MG63 (cell line): ENCODE data around the gene GSE1. TPM values are rescaled to one million over a fixed set of nuclear protein-coding genes. Genes with fewer than 3 reads are reported as not detected.
A peak's percentile ranks its signal among the peaks of the same experiment; 100 is the strongest.
"Not testable (repeated sequence)": the region's sequence is repeated elsewhere in the genome, so short reads cannot be mapped to it uniquely, and the experiment has no call there.

Experiments used
- DNase-seq: peaks from one replicate; pipeline ENCODE4 v3.0.0-alpha.2; 2020
- H3K27me3 ChIP-seq: fragments of 250-450 bp; sonication (Bioruptor Pico); 2 replicates; pipeline ENCODE4 v1.5.1; 2020; ENCODE audit warnings: mild to moderate bottlenecking, moderate library complexity
- H3K36me3 ChIP-seq: fragments of 250-450 bp; sonication (Bioruptor Pico); 2 replicates; pipeline ENCODE4 v1.5.1; 2020; ENCODE audit warnings: mild to moderate bottlenecking, moderate library complexity
- H3K4me3 ChIP-seq: fragments of 250-450 bp; sonication (Bioruptor Pico); 2 replicates; pipeline ENCODE4 v1.5.1; 2020; ENCODE audit warnings: mild to moderate bottlenecking, moderate library complexity
- H3K9me3 ChIP-seq: fragments of 250-450 bp; sonication (Bioruptor Pico); 2 replicates; pipeline ENCODE4 v1.5.1; 2020; ENCODE audit warnings: mild to moderate bottlenecking, moderate library complexity
- total RNA-seq: library from RNA; depleted of rRNA; stranded (reverse); fragments of >200 nt; shearing (Covaris generic); gene quantifications from 2 replicates; pipeline ENCODE4 v1.2.3, GENCODE V29; 2014; ENCODE audit warnings: low replicate concordance

Gene GSE1
- total RNA-seq, 1 experiment from 2014 or later: 19.1 TPM

- Histone ChIP-seq H3K36me3 (no peaks in the 10 kb centered on the region), H3K27me3 (no peaks in the 10 kb centered on the region), H3K4me3 (no peak overlapping the region), H3K9me3 (no peaks in the 10 kb centered on the region)
- no peak for DNase-seq
Measured at GRCh38 chr16:85584819-85585282, 28.3 kb upstream of the GSE1 start.

GRCh38 chr16:85585711-85586110 lies 27.4 kb upstream of the GSE1 start:
- H3K36me3 ChIP-seq: no peaks in the 10 kb centered on the region
- no peak overlapping the region for H3K4me3 ChIP-seq
- DNase-seq: no peak
- H3K9me3 ChIP-seq: no peaks in the 10 kb centered on the region
- no peaks in the 10 kb centered on the region for H3K27me3 ChIP-seq

GRCh38 chr16:85586380-85587104 lies 26.6 kb upstream of the GSE1 start:
- no peak for DNase-seq
- H3K36me3 ChIP-seq: no peaks in the 10 kb centered on the region

GRCh38 chr16:85587762-85588556 lies 25.2 kb upstream of the GSE1 start:
- H3K9me3 ChIP-seq: no peaks in the 10 kb centered on the region
- DNase-seq: no peak
- H3K36me3 ChIP-seq: no peaks in the 10 kb centered on the region
- no peaks in the 10 kb centered on the region for H3K27me3 ChIP-seq
- no peak overlapping the region for H3K4me3 ChIP-seq

More at GRCh38 chr16:85586380-85587104, 26.6 kb upstream of the GSE1 start:
- H3K9me3 ChIP-seq: no peaks in the 10 kb centered on the region
- no peaks in the 10 kb centered on the region for H3K27me3 ChIP-seq
- H3K4me3 ChIP-seq: no peak overlapping the region

GRCh38 chr16:85588562-85589503 lies 24.3 kb upstream of the GSE1 start:
- H3K9me3 ChIP-seq: no peaks in the 10 kb centered on the region
- no peak for DNase-seq
- no peak overlapping the region for H3K4me3 ChIP-seq
- H3K27me3 ChIP-seq: no peaks in the 10 kb centered on the region
- H3K36me3 ChIP-seq: no peaks in the 10 kb centered on the region

GRCh38 chr16:85589688-85590505 lies 23.2 kb upstream of the GSE1 start:
- Histone ChIP-seq H3K4me3 (no peak overlapping the region), H3K36me3 (no peaks in the 10 kb centered on the region), H3K27me3 (no peaks in the 10 kb centered on the region), H3K9me3 (no peaks in the 10 kb centered on the region)
- no peak for DNase-seq

- H3K9me3 ChIP-seq: no peaks in the 10 kb centered on the region
- no peak overlapping the region for H3K4me3 ChIP-seq
- H3K27me3 ChIP-seq: no peaks in the 10 kb centered on the region
- H3K36me3 ChIP-seq: no peaks in the 10 kb centered on the region
- no peak for DNase-seq
Measured at GRCh38 chr16:85590506-85590832, 22.7 kb upstream of the GSE1 start.

GRCh38 chr16:85591381-85591780 lies 21.7 kb upstream of the GSE1 start:
- no peaks in the 10 kb centered on the region for H3K27me3 ChIP-seq
- no peak for DNase-seq
- no peaks in the 10 kb centered on the region for H3K36me3 ChIP-seq
- H3K4me3 ChIP-seq: no peak overlapping the region
- no peaks in the 10 kb centered on the region for H3K9me3 ChIP-seq

- not testable (repeated sequence) for H3K36me3 ChIP-seq, H3K27me3 ChIP-seq, H3K9me3 ChIP-seq, DNase-seq, H3K4me3 ChIP-seq
Measured at GRCh38 chr16:85592277-85592676, 20.8 kb upstream of the GSE1 start.

- H3K9me3 ChIP-seq: no peaks in the 10 kb centered on the region
- peak; percentile 52 for DNase-seq
Measured at GRCh38 chr16:85592700-85593493, 20.2 kb upstream of the GSE1 start.

GRCh38 chr16:85593494-85594221 lies 19.5 kb upstream of the GSE1 start:
- no peaks in the 10 kb centered on the region for H3K9me3 ChIP-seq
- no peaks in the 10 kb centered on the region for H3K27me3 ChIP-seq
- H3K4me3 ChIP-seq: no peak overlapping the region
- no peak for DNase-seq
- H3K36me3 ChIP-seq: no peaks in the 10 kb centered on the region

More at GRCh38 chr16:85592700-85593493, 20.2 kb upstream of the GSE1 start:
- H3K36me3 ChIP-seq: no peaks in the 10 kb centered on the region
- H3K27me3 ChIP-seq: no peaks in the 10 kb centered on the region
- no peak overlapping the region for H3K4me3 ChIP-seq

GRCh38 chr16:85594273-85594977 lies 18.7 kb upstream of the GSE1 start:
- Histone ChIP-seq H3K9me3 (no peaks in the 10 kb centered on the region), H3K27me3 (no peaks in the 10 kb centered on the region), H3K36me3 (no peaks in the 10 kb centered on the region), H3K4me3 (no peak overlapping the region)
- DNase-seq: no peak

- Histone ChIP-seq H3K36me3 (no peaks in the 10 kb centered on the region), H3K9me3 (no peaks in the 10 kb centered on the region), H3K27me3 (no peaks in the 10 kb centered on the region), H3K4me3 (no peak overlapping the region)
- no peak for DNase-seq
Measured at GRCh38 chr16:85594978-85595661, 18.0 kb upstream of the GSE1 start.
